GM19468 (cell line): ENCODE data around the gene HLCS.
"Not testable (repeated sequence)": the region's sequence is repeated elsewhere in the genome, so short reads cannot be mapped to it uniquely, and the experiment has no call there.

Source experiments
- ATAC-seq: cut with Tn5 transposase; IDR thresholded peaks from one replicate; pipeline ENCODE4 v1.9.1; 2021; ENCODE audit warnings: mild to moderate bottlenecking, moderate library complexity, moderate number of reproducible peaks; ENCODE audit not compliant: unreplicated experiment; ENCODE audit errors: extremely low read depth

The HLCS gene

DNA sequence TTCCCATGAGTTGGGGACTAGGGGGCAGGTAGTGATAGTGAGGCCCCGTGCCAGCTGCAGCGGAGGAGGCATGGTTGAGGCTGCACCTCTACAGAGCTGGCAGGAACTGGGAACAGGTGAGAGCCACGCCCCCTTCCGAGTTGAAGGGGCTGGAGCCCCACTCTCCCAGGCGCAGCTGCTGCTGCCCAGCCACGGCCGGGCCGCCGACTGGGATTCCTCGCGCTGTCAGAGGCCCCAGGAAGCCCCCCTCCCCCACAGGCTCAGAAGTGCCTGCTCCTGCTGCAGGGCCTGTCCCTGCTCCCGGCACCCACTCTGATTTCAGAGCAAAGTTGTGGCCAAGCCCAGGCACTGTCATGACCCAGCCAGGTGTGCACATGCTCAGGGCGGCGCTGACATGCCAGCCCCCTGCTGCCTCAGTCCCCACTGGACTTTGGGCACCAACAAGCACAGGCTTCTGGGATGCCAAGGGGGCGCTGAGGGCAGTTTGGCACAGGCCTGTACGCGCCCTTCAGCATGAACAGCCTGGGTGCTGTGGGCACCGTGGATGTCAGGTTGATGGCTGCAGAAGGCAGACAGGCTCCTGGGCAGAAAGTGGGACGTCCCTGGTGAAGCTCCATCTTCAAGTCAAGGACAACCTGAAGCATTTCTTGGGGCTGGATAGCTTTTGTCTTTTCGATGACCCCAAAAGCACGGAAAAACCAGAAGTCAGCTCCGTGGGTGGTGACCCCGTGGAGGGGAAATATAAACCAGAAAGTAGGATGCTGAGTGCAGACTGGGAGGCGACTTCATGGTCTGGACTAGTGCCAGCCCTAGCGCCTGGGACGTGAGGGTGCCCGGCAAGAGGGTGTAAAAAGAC is 146.1 kb downstream of the HLCS start:
- ATAC-seq = no peak

- ATAC-seq = no peak
These were observed 148.6 kb downstream of the HLCS start for GRCh38 chr21:36817732-36818450.

GRCh38 chr21:36816561-36817130 is 149.8 kb downstream of the HLCS start:
- no peak for ATAC-seq

DNA sequence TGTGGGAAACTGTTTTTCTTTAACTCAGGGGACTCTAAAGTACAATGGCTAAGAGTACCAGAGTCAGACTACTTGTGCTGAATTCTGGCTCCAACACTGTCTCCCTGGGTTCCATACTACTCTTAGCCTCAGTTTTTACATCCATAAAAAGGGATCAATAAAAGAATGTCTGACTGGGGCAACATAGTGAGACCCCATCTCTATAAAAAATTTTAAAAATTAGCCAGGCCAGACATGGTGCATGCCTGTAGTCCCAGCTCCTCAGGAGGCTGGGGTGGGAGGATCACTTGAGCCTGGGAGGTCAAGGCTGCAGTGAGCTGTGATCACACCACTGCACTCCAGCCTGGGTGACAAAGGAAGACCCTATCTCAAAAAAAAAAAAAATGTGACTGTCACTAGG is 150.4 kb downstream of the HLCS start:
- not testable (repeated sequence) for ATAC-seq

- ATAC-seq = no peak
These were observed 151.2 kb downstream of the HLCS start for GRCh38 chr21:36815284-36815683.

- ATAC-seq = no peak
These were observed 153.4 kb downstream of the HLCS start for GRCh38 chr21:36813052-36813451.

GRCh38 chr21:36811762-36812161 is 154.7 kb downstream of the HLCS start:
- ATAC-seq = no peak

DNA sequence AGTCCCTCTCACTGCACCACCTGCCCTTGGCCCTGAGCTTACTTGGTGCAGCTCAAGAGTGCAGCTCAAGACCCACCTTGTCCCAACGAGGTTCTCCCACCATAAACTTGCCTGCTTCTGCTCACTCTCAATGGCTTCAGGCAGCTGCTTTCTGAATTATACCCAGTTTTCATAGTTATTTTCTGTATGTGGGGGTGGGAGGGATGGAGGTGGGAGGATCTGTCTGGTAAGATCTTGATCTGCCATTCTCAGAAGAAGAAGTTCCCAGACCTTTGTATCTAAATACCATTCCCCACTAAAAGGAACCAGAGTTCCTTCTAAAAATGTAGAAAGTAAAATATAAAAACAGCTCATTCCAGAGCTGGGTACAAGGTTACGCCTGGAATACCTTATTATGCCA is 156.0 kb downstream of the HLCS start:
- ATAC-seq = no peak

GRCh38 chr21:36807422-36807928 is 159.0 kb downstream of the HLCS start:
- ATAC-seq = no peak

DNA sequence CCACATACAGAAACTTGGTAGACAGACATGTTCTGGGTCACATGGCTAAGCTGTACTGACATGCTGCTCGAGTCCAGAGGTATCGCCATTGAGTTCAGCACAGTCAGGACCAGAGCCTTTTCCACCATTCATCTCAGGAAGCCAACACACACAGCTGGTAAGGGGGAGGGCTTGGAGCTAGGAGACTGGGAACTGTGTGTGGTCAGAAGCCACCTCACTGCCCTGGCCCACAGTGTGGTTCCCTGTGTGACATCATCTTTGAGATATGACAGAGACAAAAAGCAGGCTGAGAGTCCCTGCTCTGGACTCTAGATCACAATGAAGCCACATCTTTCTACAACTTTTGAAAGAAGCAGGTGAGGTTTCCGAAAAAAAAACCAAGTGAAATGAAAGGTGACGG is 160.4 kb downstream of the HLCS start:
- ATAC-seq = no peak

DNA sequence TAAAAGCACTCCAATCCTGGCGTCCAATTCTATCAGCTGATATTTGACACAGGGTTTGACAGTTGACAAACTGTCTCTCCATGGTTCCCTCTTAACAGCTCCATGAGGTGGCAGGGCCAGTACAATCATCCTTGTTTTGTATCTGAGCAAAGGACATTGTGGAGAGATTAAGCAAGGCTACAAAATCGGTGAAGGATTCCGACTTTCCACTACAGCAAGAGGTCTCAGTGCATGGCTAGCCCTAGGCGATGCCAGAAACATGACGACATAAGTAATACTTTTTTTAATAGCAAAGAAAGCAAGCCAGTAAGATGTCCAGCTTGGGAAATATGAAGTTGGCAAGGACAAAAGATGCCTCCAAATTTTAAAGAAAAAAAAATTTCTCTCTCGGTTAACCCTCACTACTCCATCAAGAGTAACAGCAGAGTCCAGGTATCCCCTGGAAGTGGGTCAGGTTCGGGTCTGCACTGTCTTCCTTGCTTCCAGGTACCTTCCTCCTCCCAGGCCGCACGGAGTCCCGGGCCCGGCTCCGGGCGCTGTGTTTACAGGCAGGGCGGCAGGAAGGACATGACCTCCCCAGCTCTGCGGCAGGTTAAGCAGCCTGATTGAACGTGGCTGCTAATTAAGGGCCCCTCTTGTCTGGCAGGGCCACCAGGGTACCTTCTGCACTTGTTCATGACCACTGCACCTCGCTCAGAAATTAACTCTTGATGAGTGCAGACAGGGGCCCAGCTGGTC is 161.4 kb downstream of the HLCS start:
- ATAC-seq = no peak

- no peak for ATAC-seq
These were observed 162.5 kb downstream of the HLCS start for GRCh38 chr21:36803816-36804439.

- no peak for ATAC-seq
These were observed 163.3 kb downstream of the HLCS start for GRCh38 chr21:36803051-36803645.

GRCh38 chr21:36800734-36801133 is 165.7 kb downstream of the HLCS start:
- ATAC-seq = no peak

- ATAC-seq = no peak
These were observed 166.6 kb downstream of the HLCS start for GRCh38 chr21:36799869-36800268.

DNA sequence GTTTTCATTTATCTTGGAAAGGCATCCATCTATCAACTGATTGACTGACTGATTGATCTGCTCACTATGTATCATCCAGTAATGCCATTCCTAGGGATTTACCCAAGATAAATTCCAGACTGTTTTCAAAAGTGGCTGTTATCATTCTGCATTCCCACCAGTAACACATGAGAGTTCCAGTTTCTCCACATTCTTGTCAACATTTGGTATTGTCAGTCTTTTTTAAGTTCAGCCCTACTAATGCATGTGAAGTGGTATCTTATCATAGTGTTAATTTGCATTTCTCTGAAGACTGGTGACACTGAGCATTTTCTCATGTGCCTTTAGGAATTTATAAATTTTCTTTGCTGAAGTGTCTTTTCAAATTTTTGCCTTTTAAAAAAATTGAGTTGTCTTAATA is 168.0 kb downstream of the HLCS start:
- ATAC-seq = no peak

DNA sequence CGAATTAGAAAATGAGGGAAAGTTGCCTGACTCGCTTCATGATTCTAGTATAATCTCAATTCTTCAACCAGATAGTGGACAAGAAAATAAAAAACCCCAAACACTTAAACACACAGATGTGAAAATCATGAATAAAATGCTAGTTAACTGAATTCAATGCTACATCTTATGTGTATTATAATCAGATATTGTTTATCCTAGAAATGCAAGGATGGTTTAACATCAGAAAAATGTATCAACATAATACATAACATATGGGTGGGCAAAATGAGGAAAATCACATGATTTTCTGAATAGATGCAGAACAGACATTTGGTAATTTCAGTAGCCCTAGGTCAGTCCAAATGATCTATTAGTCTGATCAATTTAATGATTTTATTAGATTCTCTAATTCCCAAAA is 170.4 kb downstream of the HLCS start:
- ATAC-seq = no peak

DNA sequence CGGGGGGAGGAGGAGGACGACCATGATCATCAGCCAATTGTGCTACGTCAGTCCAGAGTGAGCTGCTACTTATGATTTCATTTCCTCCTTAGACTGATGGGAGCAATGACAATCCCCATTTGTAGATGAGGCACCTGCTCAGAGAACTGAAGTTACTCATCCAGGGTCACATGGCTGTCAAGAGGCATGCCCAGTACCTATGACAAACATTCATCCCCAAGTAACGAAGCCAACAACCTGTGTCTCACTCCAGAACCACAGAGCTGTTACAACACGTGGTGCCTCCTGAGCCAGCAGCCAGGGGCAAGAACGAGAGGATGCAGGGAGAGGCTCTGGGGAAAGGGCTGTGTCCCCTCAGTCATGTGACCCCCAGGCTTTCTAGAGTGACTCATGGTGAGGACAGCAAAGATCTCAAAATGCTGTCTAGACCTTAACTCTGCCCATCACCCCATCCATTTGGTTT is 173.9 kb downstream of the HLCS start:
- no peak for ATAC-seq

DNA sequence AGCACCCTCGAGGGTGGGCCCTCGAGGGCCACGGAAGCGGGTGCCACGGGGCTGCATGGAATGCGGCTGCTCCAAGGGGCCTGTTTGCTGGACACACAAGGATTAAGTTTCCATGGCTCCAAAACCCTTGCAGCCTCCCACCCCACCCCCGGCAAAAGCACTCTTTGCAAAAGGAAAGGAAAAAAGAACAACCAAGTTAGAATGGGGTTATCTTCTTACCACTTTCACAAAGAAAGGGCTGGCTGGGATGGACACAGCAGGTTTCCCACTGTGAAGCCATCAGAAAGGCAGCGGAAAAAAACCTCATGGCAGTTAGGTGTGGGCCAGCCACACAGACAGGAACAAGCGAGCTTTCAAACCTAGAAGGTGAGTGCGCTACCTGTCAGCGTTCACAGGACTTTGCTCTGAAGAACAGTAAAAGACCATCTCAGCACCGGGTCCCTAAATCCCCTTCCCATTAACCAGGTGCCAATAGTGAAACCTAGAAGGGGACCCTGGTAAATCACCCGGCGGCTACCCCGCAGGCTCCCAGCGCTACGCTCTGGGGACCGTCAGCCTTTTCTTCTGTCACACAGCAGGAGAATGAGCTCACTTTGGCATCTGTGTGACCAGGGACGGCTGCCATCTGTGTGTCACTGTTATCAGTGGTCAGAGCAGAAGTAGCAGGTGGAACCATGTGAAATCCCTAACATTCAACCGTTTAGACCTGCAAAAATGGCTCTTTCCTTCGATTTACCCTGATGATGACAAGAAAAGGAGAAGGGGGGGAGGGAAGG is 174.6 kb downstream of the HLCS start:
- no peak for ATAC-seq
